Liver (tissue), 3 donors: ENCODE results near the gene CNN1.

Experiments
- ATF3 ChIP-seq: IDR thresholded peaks from 2 replicates; pipeline ENCODE4 v1.6.1; 2016; ENCODE audit warnings: antibody characterized with exemption
- CTCF ChIP-seq: fragments of 150-350 bp; IDR thresholded peaks from 2 replicates; pipeline ENCODE4 v1.5.1; 2017; ENCODE audit warnings: improper control_type of control experiment, low read depth, low read length; ENCODE audit not compliant: missing input control
- EGR1 ChIP-seq, 2 donors: IDR thresholded peaks; 2 replicates each; pipeline ENCODE4 v1.6.1; 2016 to 2018; ENCODE audit warnings: antibody characterized with exemption in 2 of 2, low read depth in 2 of 2
- FOXA1 ChIP-seq: IDR thresholded peaks from 2 replicates; pipeline ENCODE4 v1.6.1; 2016; ENCODE audit warnings: antibody characterized with exemption
- JUND ChIP-seq, 2 donors: IDR thresholded peaks; 2 replicates each; pipeline ENCODE4 v1.6.1; 2016; ENCODE audit warnings: antibody characterized with exemption in 2 of 2
- MAX ChIP-seq: IDR thresholded peaks from 2 replicates; pipeline ENCODE4 v1.6.1; 2016; ENCODE audit warnings: antibody characterized with exemption
- RXRA ChIP-seq, 2 donors: IDR thresholded peaks; 2 replicates each; pipeline ENCODE4 v1.6.1; 2017 to 2018; ENCODE audit warnings: antibody characterized with exemption in 2 of 2, mild to moderate bottlenecking in 1 of 2
- TAF1 ChIP-seq: conservative IDR thresholded peaks from 2 replicates; pipeline ENCODE4 v1.6.1; 2016; ENCODE audit warnings: antibody characterized with exemption, mild to moderate bottlenecking
- YY1 ChIP-seq: IDR thresholded peaks from 2 replicates; pipeline ENCODE4 v1.6.1; 2016; ENCODE audit warnings: antibody characterized with exemption, mild to moderate bottlenecking
- ZBTB33 ChIP-seq: IDR thresholded peaks from 2 replicates; pipeline ENCODE4 v1.6.1; 2016; ENCODE audit warnings: antibody characterized with exemption
- donor health status: healthy.
- donor health status: healthy.

GRCh38 chr19:11540645-11541044 is 2.0 kb downstream of the CNN1 start:
- TF ChIP-seq CTCF (no peak), YY1 (no peak), EGR1 (IDR thresholded peaks at IDR 0.05; ENCODE audit: low read depth in 2 of 2) (no peak), ZBTB33 (no peak), RXRA (IDR thresholded peaks at IDR 0.05) (no peak), ATF3 (no peak), JUND (IDR thresholded peaks at IDR 0.05) (no peak), FOXA1 (no peak), TAF1 (no peak), MAX (no peak)
